Measurements from ENCODE around the gene C2orf81. TPM values are rescaled to one million over a fixed set of nuclear protein-coding genes. Genes with fewer than 3 reads are reported as not detected.

Gene C2orf81
- polyA plus RNA-seq, 1 donor, result 2.0 TPM

DNA sequence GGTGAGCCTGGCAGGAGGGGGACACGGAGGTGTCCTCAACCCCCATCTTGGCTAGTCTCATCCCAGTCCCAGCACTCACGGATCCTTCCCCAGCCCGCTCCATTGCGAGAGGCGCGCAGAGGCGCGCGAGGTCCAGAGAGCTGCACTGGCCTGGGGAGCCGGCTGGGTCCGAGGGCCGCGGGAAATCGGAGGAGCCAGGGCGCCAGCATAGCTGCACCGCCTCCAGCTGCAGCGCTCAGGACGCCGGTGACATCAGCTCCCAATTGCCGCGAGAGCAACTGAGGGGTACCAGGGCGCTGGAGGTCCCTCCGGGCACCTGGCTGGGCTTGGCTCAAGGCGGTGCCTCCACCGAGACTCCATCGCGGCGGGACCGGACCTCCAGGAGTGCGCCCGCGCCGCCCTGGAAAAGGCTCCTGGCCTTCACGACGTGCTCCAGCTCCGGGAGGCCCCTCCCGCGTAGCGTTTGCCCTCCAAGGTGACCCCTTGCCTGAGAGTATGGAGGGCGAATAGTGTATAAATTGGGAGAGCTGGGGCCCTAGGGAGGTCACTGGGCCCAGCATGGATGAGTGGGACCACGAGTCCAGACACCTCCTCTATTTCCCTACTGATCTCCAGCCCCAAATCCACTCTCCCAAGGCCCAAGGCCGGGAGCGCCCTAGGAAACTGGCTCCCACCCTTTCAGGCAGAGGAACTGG is 14.8 kb upstream of the C2orf81 start:
- Histone ChIP-seq H3K27ac (ENCODE audit: low read length) (no peak overlapping the region), H3K27me3 (ENCODE audit: control insufficient read depth, insufficient read depth, low read length) (peaks cover 3% of the 10 kb centered on the region), H3K36me3 (ENCODE audit: control insufficient read depth, insufficient read depth, low read length) (peaks cover 40% of the 10 kb centered on the region), H3K4me1 (ENCODE audit: control insufficient read depth, insufficient read depth, low read length) (peaks cover 28% of the 10 kb centered on the region), H3K4me3 (ENCODE audit: low read length) (no peak overlapping the region), H3K9me3 (ENCODE audit: control insufficient read depth, low read depth, low read length) (no peaks in the 10 kb centered on the region)
- no peak for DNase-seq
- WGBS (ENCODE audit: insufficient coverage, low lambda C conversion rate), result no CpG with 5 or more reads among the region's 43 CpGs

- H3K27me3 ChIP-seq (ENCODE audit: control insufficient read depth, insufficient read depth, low read length), result no peaks in the 10 kb centered on the region
- H3K4me1 ChIP-seq (ENCODE audit: control insufficient read depth, insufficient read depth, low read length), result peaks cover 55% of the 10 kb centered on the region
- no peak for DNase-seq
- no CpG with 5 or more reads among the region's 11 CpGs for WGBS (ENCODE audit: insufficient coverage, low lambda C conversion rate)
- peak overlapping the region; percentile 92 for H3K27ac ChIP-seq (ENCODE audit: low read length)
- H3K36me3 ChIP-seq (ENCODE audit: control insufficient read depth, insufficient read depth, low read length), result peaks cover 75% of the 10 kb centered on the region
- H3K4me3 ChIP-seq (ENCODE audit: low read length), result no peak overlapping the region
- H3K9me3 ChIP-seq (ENCODE audit: control insufficient read depth, low read depth, low read length), result no peaks in the 10 kb centered on the region
Observed at GRCh38 chr2:74430502-74430901, 9.1 kb upstream of the C2orf81 start.

GRCh38 chr2:74429487-74430451 is 8.3 kb upstream of the C2orf81 start:
- peak; percentile 89 to 95 for DNase-seq
- no peak overlapping the region for H3K4me3 ChIP-seq (ENCODE audit: low read length)
- no peaks in the 10 kb centered on the region for H3K9me3 ChIP-seq (ENCODE audit: control insufficient read depth, low read depth, low read length)
- no CpG with 5 or more reads among the region's 18 CpGs for WGBS (ENCODE audit: insufficient coverage, low lambda C conversion rate)
- H3K4me1 ChIP-seq (ENCODE audit: control insufficient read depth, insufficient read depth, low read length), result peaks cover 62% of the 10 kb centered on the region
- H3K27me3 ChIP-seq (ENCODE audit: control insufficient read depth, insufficient read depth, low read length), result no peaks in the 10 kb centered on the region
- peaks cover 77% of the 10 kb centered on the region for H3K36me3 ChIP-seq (ENCODE audit: control insufficient read depth, insufficient read depth, low read length)
- H3K27ac ChIP-seq (ENCODE audit: low read length), result peak overlapping the region; percentile 92

GRCh38 chr2:74428675-74429074 is 7.3 kb upstream of the C2orf81 start:
- Histone ChIP-seq H3K4me1 (ENCODE audit: control insufficient read depth, insufficient read depth, low read length) (peaks cover 72% of the 10 kb centered on the region), H3K27ac (ENCODE audit: low read length) (peak overlapping the region; percentile 92), H3K27me3 (ENCODE audit: control insufficient read depth, insufficient read depth, low read length) (no peaks in the 10 kb centered on the region), H3K9me3 (ENCODE audit: control insufficient read depth, low read depth, low read length) (no peaks in the 10 kb centered on the region), H3K4me3 (ENCODE audit: low read length) (no peak overlapping the region), H3K36me3 (ENCODE audit: control insufficient read depth, insufficient read depth, low read length) (peaks cover 82% of the 10 kb centered on the region)
- no CpG with 5 or more reads among the region's 5 CpGs for whole genome bisulfite sequencing (ENCODE audit: insufficient coverage, low lambda C conversion rate)
- DNase-seq, result no peak

DNA sequence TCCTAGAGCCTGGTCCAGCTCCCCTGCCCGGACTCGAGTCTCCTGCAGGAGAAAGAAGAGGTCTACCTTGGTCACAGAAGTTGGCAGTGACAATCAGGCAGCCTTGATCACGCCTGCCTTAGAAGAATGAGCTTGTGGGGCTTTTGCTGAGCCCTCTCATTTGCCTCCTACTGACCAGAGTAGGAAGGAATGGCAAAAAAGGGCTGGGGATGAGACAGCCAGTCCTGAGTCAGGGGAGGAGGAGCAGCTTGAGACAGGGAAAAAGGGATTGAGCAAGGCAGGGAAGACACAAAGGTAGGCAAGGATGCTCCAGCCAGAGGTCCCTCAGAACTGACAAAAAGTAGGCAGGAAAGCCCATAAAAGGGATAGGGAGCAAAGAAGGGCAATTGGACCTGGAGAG is 6.1 kb upstream of the C2orf81 start:
- H3K9me3 ChIP-seq (ENCODE audit: control insufficient read depth, low read depth, low read length), result no peaks in the 10 kb centered on the region
- H3K4me1 ChIP-seq (ENCODE audit: control insufficient read depth, insufficient read depth, low read length), result peaks cover 74% of the 10 kb centered on the region
- peaks cover 81% of the 10 kb centered on the region for H3K36me3 ChIP-seq (ENCODE audit: control insufficient read depth, insufficient read depth, low read length)
- no peaks in the 10 kb centered on the region for H3K27me3 ChIP-seq (ENCODE audit: control insufficient read depth, insufficient read depth, low read length)
- H3K4me3 ChIP-seq (ENCODE audit: low read length), result no peak overlapping the region
- peak overlapping the region; percentile 62 for H3K27ac ChIP-seq (ENCODE audit: low read length)
- no peak for DNase-seq
- no CpG with 5 or more reads among the region's 3 CpGs for WGBS (ENCODE audit: insufficient coverage, low lambda C conversion rate)

GRCh38 chr2:74426181-74426758 is 4.9 kb upstream of the C2orf81 start:
- Histone ChIP-seq H3K9me3 (ENCODE audit: control insufficient read depth, low read depth, low read length) (no peaks in the 10 kb centered on the region), H3K27me3 (ENCODE audit: control insufficient read depth, insufficient read depth, low read length) (no peaks in the 10 kb centered on the region), H3K36me3 (ENCODE audit: control insufficient read depth, insufficient read depth, low read length) (peaks cover 68% of the 10 kb centered on the region), H3K4me1 (ENCODE audit: control insufficient read depth, insufficient read depth, low read length) (peaks cover 70% of the 10 kb centered on the region), H3K4me3 (ENCODE audit: low read length) (no peak overlapping the region), H3K27ac (ENCODE audit: low read length) (peak overlapping the region; percentile 62)
- peak in 1 of 2 donors; percentile 61 for DNase-seq
- whole genome bisulfite sequencing (ENCODE audit: insufficient coverage, low lambda C conversion rate), result no CpG with 5 or more reads among the region's 14 CpGs

- DNase-seq, result peak; percentile 90 to 94
- no peaks in the 10 kb centered on the region for H3K9me3 ChIP-seq (ENCODE audit: control insufficient read depth, low read depth, low read length)
- H3K4me3 ChIP-seq (ENCODE audit: low read length), result no peak overlapping the region
- WGBS (ENCODE audit: insufficient coverage, low lambda C conversion rate), result no CpG with 5 or more reads among the region's 7 CpGs
- peaks cover 70% of the 10 kb centered on the region for H3K4me1 ChIP-seq (ENCODE audit: control insufficient read depth, insufficient read depth, low read length)
- no peaks in the 10 kb centered on the region for H3K27me3 ChIP-seq (ENCODE audit: control insufficient read depth, insufficient read depth, low read length)
- peak overlapping the region; percentile 62 for H3K27ac ChIP-seq (ENCODE audit: low read length)
- H3K36me3 ChIP-seq (ENCODE audit: control insufficient read depth, insufficient read depth, low read length), result peaks cover 61% of the 10 kb centered on the region
Observed at GRCh38 chr2:74425523-74425922, 4.1 kb upstream of the C2orf81 start.

- peaks cover 56% of the 10 kb centered on the region for H3K36me3 ChIP-seq (ENCODE audit: control insufficient read depth, insufficient read depth, low read length)
- peak overlapping the region; percentile 62 for H3K27ac ChIP-seq (ENCODE audit: low read length)
- H3K9me3 ChIP-seq (ENCODE audit: control insufficient read depth, low read depth, low read length), result no peaks in the 10 kb centered on the region
- H3K27me3 ChIP-seq (ENCODE audit: control insufficient read depth, insufficient read depth, low read length), result peaks cover 2% of the 10 kb centered on the region
- WGBS (ENCODE audit: insufficient coverage, low lambda C conversion rate), result no CpG with 5 or more reads among the region's 5 CpGs
- DNase-seq, result no peak
- H3K4me1 ChIP-seq (ENCODE audit: control insufficient read depth, insufficient read depth, low read length), result peaks cover 66% of the 10 kb centered on the region
- H3K4me3 ChIP-seq (ENCODE audit: low read length), result no peak overlapping the region
Observed at GRCh38 chr2:74424995-74425406, 3.6 kb upstream of the C2orf81 start.

GRCh38 chr2:74424139-74424992 is 2.9 kb upstream of the C2orf81 start:
- peaks cover 60% of the 10 kb centered on the region for H3K4me1 ChIP-seq (ENCODE audit: control insufficient read depth, insufficient read depth, low read length)
- no peak overlapping the region for H3K4me3 ChIP-seq (ENCODE audit: low read length)
- peak in 1 of 2 donors; percentile 26 for DNase-seq
- WGBS (ENCODE audit: insufficient coverage, low lambda C conversion rate), result no CpG with 5 or more reads among the region's 5 CpGs
- H3K27me3 ChIP-seq (ENCODE audit: control insufficient read depth, insufficient read depth, low read length), result peaks cover 2% of the 10 kb centered on the region
- peaks cover 50% of the 10 kb centered on the region for H3K36me3 ChIP-seq (ENCODE audit: control insufficient read depth, insufficient read depth, low read length)
- H3K9me3 ChIP-seq (ENCODE audit: control insufficient read depth, low read depth, low read length), result no peaks in the 10 kb centered on the region
- H3K27ac ChIP-seq (ENCODE audit: low read length), result peak overlapping the region; percentile 62
